Thyroid gland (tissue), 4 donors: ENCODE data around the gene CLEC4G. TPM values are rescaled to one million over a fixed set of nuclear protein-coding genes. Genes with fewer than 3 reads are reported as not detected.

ENCODE experiments used
- DNase-seq, 2 donors: peaks; one replicate each; pipeline ENCODE4 v3.0.0-alpha.2; 2019
- H3K27ac ChIP-seq, 3 donors: fragments of 200-600 bp; sonication (generic); 1 replicate in 2 of 3; 2 replicates in 1 of 3; pipeline ENCODE4 v1.5.1; 2016 to 2019; ENCODE audit warnings: mild to moderate bottlenecking in 1 of 3, moderate library complexity in 1 of 3
- H3K27me3 ChIP-seq: fragments of 200-600 bp; sonication (generic); one replicate; pipeline ENCODE4 v1.5.1; 2019
- H3K36me3 ChIP-seq, 2 donors: fragments of 200-600 bp; sonication (generic); one replicate each; pipeline ENCODE4 v1.5.1; 2016 to 2019
- H3K4me1 ChIP-seq, 2 donors: fragments of 200-600 bp; sonication (generic); one replicate each; pipeline ENCODE4 v1.5.1; 2017 to 2019
- H3K4me3 ChIP-seq, 3 donors: fragments of 200-600 bp; sonication (generic); replicated peaks in 1 of 3; 1 replicate in 2 of 3; 2 replicates in 1 of 3; pipeline ENCODE4 v1.5.1; 2016; ENCODE audit warnings: mild to moderate bottlenecking in 1 of 3
- H3K9me3 ChIP-seq: fragments of 200-600 bp; sonication (generic); one replicate; pipeline ENCODE4 v1.5.1; 2017
- CTCF ChIP-seq, 6 experiments: fragments of 200-600 bp in 3 of 6; fragments of 450-650 bp in 3 of 6; sonication (generic) in 3 of 6; IDR thresholded peaks; one replicate each; pipeline ENCODE4 v1.5.1; 2016 to 2019; ENCODE audit warnings: antibody characterized with exemption in 6 of 6, mild to moderate bottlenecking in 2 of 6, inconsistent platforms in 1 of 6, moderate library complexity in 1 of 6
- POLR2A ChIP-seq, 2 donors: fragments of 450-650 bp; IDR thresholded peaks; one replicate each; pipeline ENCODE4 v1.6.1; 2017; ENCODE audit warnings: antibody characterized with exemption in 2 of 2, mild to moderate bottlenecking in 2 of 2, moderate library complexity in 1 of 2
- WGBS, 2 donors: methylation state at CpG; one replicate each; pipeline ENCODE4 v1.1.5; 2017; 5-methylcytosine and 5-hydroxymethylcytosine counted together
- intact Hi-C: fragments of 100-400 bp; cut with DNase I; formaldehyde crosslinking; loops from one replicate; pipeline ENCODE4 v1.15.1; 2023
- total RNA-seq, 4 donors: library from RNA; depleted of rRNA; stranded (reverse); fragments of >200 nt; gene quantifications; one replicate each; pipeline ENCODE4 v1.2.3, GENCODE V29; 2016

CLEC4G gene
- 1 to 10 TPM in 2 of 4 donors, under 1 TPM in 2; 0.22 to 2.0 (median 0.81) TPM for total RNA-seq

GRCh38 chr19:7732045-7732444, at the start of gene CLEC4G:
CLEC4G (minus strand) TSS chr19:7732110; CDS start chr19:7732102, 8 bp downstream.
- DNase-seq = no peak
- Histone ChIP-seq H3K4me1 (no peaks in the 10 kb centered on the region), H3K36me3 (no peaks in the 10 kb centered on the region), H3K27ac (no peak within 1 kb of the TSS), H3K27me3 (peaks cover 11% of the 10 kb centered on the region), H3K4me3 (no peak within 1 kb of the TSS), H3K9me3 (no peaks in the 10 kb centered on the region)
- WGBS, 2 donors = 60 to 62% methylated on average over 9 of the region's 9 CpGs
- TF ChIP-seq CTCF (IDR thresholded peaks at IDR 0.05) = no peak
- TF ChIP-seq POLR2A (IDR thresholded peaks at IDR 0.05) = no peak
- intact Hi-C loops = no loop called here

GRCh38 chr19:7781157-7781556, 49.2 kb upstream of the CLEC4G start:
- TF ChIP-seq CTCF (IDR thresholded peaks at IDR 0.05) (no peak), POLR2A (IDR thresholded peaks at IDR 0.05) (no peak)
- no peak overlapping the region for H3K27ac ChIP-seq
- no peaks in the 10 kb centered on the region for H3K36me3 ChIP-seq
- H3K4me1 ChIP-seq = no peaks in the 10 kb centered on the region
- intact Hi-C loops = no loop called here
- no peaks in the 10 kb centered on the region for H3K9me3 ChIP-seq
- no peak for DNase-seq
- 35 to 36% methylated on average over 12 of the region's 12 CpGs for WGBS, 2 donors
- H3K27me3 ChIP-seq = no peaks in the 10 kb centered on the region
- H3K4me3 ChIP-seq = no peak overlapping the region

- Histone ChIP-seq H3K27me3 (no peaks in the 10 kb centered on the region), H3K9me3 (no peaks in the 10 kb centered on the region), H3K36me3 (no peaks in the 10 kb centered on the region), H3K27ac (no peak overlapping the region), H3K4me1 (no peaks in the 10 kb centered on the region), H3K4me3 (no peak overlapping the region)
- TF ChIP-seq CTCF (IDR thresholded peaks at IDR 0.05) (no peak), POLR2A (IDR thresholded peaks at IDR 0.05) (no peak)
- intact Hi-C loops = no loop called here
- 88 to 89% methylated on average over 25 to 26 of the region's 26 CpGs for WGBS, 2 donors
- no peak for DNase-seq
These were observed 47.9 kb upstream of the CLEC4G start for GRCh38 chr19:7779631-7780486.

GRCh38 chr19:7778081-7778480, 46.2 kb upstream of the CLEC4G start:
- intact Hi-C loops = no loop called here
- no peak for DNase-seq
- no peak overlapping the region for H3K4me3 ChIP-seq
- H3K36me3 ChIP-seq = no peaks in the 10 kb centered on the region
- WGBS, 2 donors = 52 to 53% methylated on average over 5 of the region's 5 CpGs
- no peak overlapping the region for H3K27ac ChIP-seq
- H3K27me3 ChIP-seq = no peaks in the 10 kb centered on the region
- no peaks in the 10 kb centered on the region for H3K4me1 ChIP-seq
- H3K9me3 ChIP-seq = no peaks in the 10 kb centered on the region
- TF ChIP-seq POLR2A (IDR thresholded peaks at IDR 0.05) = no peak
- TF ChIP-seq CTCF (IDR thresholded peaks at IDR 0.05) = no peak

GRCh38 chr19:7775761-7776160, 43.9 kb upstream of the CLEC4G start:
- WGBS, 2 donors = 89 to 91% methylated on average over 9 of the region's 9 CpGs
- intact Hi-C loops = no loop called here
- no peaks in the 10 kb centered on the region for H3K4me1 ChIP-seq
- H3K9me3 ChIP-seq = no peaks in the 10 kb centered on the region
- H3K27ac ChIP-seq = no peak overlapping the region
- DNase-seq = no peak
- no peak overlapping the region for H3K4me3 ChIP-seq
- no peaks in the 10 kb centered on the region for H3K36me3 ChIP-seq
- TF ChIP-seq POLR2A (IDR thresholded peaks at IDR 0.05) (no peak), CTCF (IDR thresholded peaks at IDR 0.05) (no peak)
- no peaks in the 10 kb centered on the region for H3K27me3 ChIP-seq
